NCI-H1694 treated with DMSO at 0.1 percent for 48 hours (cell line): ENCODE measurements around the gene DHRS7B.
"Not testable (repeated sequence)": the region's sequence is repeated elsewhere in the genome, so short reads cannot be mapped to it uniquely, and the experiment has no call there.

ENCODE experiments used
- DNase-seq: peaks from one replicate; lab custom pipeline; 2025; lab: John Stamatoyannopoulos, UW

DHRS7B gene

DNA sequence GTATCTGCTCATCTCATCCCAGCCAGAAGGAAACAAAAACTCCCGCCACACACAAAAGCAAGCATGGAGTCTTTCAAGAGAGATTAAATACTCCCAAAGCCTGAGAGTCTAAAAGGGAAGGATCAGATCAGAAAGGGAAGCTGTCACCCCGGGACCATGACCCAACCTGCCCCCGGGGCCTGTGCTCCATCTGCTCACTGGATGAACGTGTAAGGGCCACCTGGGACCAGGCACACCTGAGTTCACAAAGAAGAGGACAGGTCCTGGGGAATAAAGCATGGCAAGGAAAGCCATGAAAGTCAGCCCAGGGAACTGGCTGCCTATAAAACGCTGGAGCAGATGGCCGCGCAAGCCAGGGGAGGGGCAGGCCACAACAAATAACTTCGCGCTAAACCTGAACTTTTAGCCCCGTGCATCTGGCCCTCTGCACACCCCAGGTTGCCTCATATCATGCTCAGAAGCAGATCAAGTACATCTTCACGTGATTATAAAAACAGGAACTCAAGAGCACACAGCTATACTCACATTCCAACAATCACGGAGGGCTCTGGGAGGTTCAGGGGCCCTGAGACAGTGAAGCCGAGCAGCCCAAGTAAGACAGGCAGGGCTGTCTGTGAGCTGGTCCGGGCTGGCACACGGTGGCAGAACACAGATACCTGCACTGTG, 83.8 kb downstream of the DHRS7B start:
- DNase-seq: peak; percentile 61

DNA sequence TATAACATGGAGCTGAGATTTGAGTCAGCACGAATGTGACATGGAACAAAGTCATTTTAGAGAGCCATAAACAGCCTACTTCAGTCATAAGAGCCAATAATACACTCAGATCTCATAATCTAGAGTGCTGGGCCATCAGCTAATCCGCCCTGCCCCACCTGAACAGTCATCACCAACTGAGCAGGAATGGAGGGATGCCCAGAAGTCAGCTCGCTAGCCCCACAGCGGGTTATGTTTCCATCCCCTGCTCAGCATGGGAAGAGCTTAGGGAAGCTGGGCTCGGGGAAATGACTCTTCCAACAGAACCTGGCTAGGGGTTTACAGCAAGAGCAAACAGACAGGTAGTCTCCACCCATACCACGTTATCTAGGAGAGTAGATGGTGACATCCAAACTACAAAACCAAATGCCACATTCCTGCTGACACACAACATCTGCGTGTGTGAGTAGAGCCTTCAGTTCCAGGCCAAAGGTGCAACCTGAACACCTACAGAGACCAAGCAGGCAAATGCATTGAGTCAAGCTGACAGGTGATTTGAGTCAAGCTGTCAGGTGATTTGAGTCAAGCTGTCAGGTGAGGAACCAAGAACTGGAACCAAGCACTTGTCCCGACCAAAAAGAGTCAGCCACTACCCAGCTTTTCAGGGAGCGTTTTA, 85.2 kb downstream of the DHRS7B start:
- DNase-seq: no peak

DNA sequence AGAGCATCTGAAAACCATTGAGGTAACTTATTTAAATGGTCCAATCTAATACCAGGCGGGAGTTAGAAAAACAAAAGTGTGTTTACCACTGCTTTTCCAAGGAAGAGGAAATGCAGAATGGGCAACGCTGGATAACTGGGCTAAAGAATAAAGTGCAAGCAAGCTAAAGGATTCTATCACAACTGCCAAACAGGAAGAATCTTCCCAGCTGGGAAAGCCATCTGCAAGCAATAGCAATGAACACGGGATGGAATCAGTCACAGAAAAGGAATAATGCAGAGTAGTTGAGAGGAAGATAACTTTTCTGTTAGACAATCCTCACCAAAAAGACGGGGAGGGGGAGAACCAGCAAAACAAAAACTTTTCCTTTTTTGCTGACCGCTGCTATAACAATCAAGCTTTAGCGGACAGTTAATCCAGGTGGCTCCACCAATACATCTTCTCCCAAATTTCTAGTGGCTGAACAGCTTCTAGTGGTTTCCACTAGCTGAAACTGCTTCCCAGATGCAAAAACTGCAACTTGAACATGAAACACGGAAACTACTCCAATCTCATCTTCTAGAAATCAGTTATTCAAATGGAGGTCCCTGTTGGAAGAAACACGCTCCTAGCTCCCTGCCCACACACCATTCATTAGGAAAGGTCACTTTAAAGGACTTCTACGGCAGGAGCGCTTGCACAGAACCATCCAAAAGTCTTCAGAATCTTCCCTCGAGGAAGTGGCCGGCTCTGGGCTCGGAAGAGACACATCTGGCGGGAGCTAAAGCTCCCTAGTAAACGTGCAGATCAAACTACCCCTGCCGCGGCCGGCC, 86.3 kb downstream of the DHRS7B start:
- no peak for DNase-seq

DNA sequence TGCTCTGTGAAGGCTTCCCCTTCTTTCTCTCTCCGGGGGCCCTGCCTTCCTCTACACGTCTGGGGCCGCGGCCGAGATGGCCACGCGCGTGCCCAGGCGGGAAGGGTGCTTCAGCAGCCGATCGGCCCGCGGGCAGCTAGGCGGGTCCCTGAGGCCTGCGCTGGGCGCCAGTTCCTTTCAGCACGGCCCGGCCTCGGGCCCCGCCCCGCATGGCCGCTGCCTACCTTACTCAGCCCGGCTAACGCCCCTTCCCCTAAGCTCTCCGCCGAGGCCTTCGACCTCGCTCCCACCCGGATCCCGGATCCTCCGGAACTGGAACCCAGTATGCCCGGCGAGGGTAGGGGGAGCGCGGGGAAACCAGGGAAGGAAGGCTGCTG, 86.9 kb downstream of the DHRS7B start:
- peak; percentile 53 for DNase-seq

DNA sequence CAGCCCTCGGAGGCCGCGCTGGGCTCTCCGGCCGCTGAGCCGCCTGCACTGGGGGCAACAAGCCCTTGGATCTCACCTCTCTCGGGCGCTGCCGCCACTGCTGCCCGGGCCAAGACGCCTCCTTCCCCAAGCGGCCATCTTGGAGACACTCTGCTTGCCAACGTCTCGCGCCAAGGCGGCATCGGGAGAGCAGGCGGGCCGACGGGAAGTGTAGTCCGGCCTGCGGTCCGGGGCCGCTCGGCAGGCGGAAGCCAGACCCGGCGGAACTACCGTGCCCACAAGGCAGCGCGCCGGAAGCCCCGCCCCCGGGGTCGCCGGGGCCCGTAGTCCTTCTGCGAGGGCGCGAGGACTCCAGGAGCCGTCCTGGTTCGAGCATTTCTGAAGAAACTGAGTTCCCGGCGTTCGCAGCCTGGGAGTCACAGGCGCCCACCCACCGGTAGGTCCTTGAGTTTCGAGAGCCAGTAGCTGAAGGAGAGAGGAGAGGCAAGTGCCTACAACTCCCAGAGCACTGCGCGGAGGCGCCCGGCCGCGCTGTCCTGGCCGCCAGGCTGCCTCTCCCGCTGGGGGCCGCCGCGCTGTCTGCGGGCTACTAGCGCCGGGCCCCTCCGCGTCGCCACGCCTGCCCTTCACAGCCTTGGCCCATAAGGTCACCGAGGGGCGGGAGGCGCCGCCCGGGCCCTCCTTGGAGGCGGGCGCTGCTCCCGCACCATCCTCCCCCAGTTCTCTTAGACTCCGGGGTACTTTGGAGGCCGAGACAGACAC, 87.4 kb downstream of the DHRS7B start, which contains the start of gene TMEM11:
TMEM11 (minus strand) TSS at position 147 of the 762 bp plus-strand sequence; CDS start at position 138, 9 bp downstream.
- peak; percentile 93 for DNase-seq

DNA sequence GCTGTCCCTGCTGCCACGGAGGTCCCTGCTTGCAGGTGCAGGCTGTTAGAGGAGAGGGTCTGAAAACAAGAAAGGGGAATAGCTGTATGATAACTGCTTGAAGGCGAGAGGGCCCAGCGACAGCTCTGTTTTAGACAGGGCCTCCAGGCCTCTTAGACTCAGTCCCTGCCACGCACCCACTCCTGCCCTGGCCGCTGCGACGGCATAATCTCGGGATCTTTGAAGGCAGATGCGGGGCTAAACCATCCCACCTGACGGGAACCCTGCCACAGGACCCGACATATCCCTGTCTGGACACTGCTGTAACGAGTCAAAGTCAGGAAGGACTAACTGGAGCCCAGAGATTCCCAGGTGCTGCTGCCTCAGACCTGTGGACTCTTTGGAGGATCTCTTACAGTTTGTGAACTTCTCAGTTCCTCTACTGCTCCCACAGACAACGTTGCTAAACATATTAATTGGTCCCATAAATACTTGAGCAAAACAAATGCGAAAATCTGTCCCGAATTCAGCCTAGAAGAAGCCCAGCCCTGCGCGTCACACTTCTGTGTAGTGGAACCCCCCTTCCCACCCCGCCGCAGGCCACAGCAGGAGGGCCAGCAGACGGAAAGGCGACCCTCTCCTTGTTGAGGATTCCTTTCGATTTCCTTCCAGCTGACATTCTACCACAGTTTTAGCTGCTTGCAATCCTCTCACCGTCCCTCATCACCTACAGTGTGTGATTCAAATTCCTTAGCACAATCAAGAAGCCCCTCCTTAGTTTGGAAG, 88.2 kb downstream of the DHRS7B start:
- no peak for DNase-seq

DNA sequence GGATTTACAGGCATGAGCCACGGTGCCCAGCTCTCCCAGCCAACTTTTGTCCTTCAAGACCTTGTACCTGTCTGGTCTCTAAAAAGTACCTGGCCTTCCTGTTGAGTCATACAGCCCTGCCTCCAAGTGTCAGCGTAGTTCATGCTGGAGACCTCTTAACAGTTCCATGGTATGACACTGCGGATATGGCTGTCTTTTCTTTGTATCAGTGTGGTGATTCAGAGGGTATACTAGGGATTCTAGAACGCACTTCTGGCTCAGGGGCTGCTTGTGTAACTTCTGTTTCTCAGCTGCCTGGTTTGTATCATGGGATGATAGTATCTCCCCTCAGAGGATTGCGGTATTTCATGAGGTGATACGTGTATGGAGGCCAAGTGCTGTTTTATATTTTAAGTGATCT, 89.2 kb downstream of the DHRS7B start:
- DNase-seq: no peak

DNA sequence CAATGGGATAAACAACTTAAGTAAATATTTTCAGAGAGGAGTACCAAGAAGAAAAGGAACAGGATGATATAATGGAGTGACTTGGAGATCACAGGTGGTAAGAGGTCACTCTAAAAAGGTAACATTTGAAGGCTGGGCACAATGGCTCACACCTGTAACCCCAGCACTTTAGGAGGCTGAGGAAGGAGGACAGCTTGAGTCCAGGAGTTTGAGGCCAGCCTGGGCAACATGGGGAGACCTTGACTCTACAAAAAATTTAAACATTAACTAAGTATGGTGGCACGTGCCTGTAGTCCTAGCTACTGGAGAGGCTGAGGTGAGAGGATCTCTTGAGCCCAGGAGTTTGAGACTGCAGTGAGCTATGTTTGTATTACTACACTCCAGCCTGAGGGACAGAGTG, 90.6 kb downstream of the DHRS7B start:
- DNase-seq: no peak

DNA sequence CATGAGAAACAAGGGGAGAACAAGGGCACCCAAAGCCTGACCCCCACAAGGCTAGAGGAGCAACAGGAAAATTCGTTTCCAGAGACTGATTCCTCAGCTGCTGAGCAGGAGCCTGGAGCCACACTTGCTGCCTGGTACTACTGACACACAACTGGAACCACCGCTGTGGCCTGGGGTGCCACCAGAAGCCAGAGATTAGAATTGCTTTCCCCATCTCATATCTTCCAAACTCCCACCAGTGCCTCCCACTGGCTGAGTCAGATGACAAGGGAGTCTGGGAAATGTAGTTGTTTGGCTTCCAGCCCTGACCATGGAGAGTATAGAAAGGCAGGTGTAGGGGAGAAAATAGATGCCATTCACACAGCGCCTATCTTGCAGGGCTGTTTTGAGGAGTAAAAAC, 91.3 kb downstream of the DHRS7B start:
- DNase-seq: no peak

DNA sequence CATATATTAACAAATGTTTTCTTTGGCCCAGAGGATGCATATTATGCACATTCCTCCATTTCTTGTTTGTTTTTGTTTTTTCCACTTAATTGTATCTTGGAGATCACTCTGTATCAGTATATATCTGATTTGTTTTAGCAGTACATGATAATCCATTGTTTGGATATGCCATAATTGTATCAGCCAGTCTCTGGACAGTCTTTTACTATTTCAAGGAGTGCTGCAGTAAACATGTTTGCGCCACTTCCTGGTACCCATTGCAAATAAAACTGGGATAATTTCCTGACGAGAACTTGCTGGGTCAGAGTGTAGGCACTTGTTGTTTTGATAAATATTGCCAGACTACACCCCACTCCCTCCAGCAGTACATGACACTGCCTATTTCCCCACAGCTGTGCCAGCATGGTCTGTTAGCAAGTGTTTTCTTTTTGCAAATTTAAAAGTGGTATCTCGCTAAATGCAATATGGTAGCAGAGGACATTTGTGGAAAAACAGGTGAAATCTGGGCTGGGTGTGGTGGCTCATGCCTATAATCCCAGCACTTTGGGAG, 92.1 kb downstream of the DHRS7B start:
- no peak for DNase-seq

DNA sequence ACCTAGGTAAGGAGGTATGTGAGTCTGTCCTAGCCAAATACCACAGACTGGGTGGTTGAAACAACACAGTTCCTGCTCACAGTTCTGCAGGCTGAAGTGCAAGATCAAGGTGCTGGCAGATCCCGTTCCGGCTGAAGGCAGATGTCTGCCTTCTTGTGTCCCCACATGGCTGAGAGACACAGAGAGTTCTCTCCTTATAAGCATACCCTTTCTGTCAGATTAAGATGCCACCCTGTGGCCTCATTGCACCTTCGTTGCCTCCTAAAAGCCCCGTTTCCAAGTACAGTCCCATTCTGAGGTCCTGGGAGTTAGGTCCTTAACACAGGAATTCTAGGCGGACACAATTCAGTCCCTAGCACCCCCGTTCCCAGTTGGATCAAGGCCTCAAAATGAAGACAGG, 96.3 kb downstream of the DHRS7B start:
- no peak for DNase-seq

DNA sequence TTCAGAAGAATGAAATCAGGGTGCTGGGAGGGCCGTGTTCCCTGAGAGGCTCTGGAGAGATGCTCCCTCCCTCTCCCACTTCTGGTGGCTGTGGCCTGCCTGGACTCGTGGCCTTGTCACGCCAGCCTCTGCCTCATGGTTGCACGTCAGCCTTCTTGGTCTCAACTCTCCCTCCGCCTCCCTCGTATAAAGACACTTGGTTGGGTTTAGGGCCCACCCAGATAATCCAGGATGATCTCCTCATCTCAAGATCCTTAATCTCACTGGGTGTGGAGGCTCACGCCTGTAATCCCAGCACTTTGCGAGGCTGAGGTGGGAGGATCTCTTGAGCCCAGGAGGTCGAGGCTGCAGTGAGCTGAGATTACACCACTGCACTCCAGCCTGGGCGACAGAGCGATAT, 100.5 kb downstream of the DHRS7B start:
- not testable (repeated sequence) for DNase-seq

DNA sequence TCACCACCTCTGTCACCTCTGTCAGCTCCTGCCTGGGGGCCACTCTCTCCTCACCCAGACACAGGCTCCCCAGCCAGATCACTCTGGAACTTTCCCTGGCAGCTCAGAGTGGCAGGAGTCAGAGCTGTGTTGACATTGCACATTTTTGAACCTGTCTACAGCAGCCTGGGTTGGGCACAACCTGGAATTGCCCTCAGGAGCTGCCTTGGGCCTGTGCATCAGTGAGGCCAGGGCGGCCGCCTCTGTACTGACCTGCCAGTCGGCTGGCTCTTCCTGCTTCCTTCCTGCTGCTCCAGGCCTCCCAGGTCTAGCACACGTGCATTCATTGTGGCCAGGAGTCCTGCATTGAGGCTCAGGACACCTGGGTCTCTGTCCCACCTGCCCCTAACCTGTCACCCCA, 101.3 kb downstream of the DHRS7B start:
- no peak for DNase-seq

DNA sequence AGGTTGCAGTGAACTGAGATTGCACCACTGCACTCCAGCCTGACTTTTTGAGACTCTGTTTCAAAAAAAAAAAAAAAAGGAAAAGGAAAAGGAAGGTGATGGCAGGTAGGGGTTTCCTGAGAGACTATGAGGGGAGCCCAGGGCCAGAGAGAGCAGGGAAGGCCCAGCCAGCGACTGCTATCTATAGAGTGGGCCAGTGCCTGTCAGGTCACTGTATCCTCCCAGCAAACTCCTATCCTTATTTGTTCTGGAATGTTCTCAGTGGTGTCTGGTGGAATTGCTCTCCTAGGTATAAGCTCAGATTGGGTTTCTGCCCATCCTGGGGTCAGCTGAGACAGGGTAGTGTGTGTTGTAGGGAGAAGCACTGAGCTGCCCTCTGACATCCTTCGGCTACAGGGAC, 102.1 kb downstream of the DHRS7B start:
- no peak for DNase-seq

DNA sequence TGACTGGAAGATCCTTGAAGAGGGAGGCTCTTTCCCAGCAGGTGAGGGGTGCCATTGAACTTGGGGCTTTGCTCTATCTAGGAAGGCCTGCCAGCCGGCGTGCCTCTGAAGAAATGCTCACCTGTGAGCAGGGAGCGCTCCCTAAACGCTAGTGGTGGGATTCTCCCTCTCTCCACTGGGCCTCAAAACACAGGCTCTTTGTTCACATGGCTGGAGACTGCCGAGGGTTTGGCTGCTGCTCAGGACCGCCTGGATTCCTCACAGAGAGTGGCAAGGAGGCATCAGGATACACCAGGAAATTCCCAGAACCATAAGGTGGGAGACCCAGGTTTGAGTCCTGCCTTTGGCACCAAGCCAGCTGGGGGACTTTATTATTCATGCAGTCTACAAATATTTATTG, 104.8 kb downstream of the DHRS7B start:
- DNase-seq: no peak

DNA sequence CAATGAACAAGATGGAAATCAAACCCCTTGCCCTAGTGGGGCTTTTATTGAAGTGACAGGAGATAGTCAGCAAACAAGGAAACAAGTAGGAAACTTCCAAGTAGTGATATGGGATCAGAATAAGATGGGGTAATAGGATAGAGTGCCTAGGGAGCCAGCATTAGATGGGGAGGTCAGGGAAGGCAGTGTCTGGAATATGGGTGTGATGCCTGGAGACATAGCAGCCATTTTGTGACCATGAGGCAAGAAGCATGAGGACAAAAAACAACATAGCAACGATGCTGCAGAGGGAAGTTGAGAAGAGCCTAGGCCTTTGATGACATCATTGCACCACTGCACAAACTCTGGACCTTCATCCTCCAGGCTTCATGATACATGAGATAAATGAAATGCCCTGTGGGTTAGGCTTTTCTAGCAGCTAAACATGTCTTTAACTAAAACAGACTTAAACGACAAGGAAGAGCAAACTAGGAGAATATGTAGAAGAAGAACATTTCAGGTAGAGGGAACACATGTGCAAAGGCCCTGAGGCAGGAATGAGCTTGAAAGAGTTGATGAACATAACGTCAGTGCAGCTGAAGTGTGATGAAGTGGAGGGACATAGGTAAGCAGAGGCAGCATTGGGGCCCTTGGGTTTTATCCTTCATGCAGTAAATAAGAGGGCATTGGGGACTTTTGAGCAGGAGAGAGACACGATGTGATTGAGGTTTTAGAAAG, 105.4 kb downstream of the DHRS7B start:
- DNase-seq: no peak

DNA sequence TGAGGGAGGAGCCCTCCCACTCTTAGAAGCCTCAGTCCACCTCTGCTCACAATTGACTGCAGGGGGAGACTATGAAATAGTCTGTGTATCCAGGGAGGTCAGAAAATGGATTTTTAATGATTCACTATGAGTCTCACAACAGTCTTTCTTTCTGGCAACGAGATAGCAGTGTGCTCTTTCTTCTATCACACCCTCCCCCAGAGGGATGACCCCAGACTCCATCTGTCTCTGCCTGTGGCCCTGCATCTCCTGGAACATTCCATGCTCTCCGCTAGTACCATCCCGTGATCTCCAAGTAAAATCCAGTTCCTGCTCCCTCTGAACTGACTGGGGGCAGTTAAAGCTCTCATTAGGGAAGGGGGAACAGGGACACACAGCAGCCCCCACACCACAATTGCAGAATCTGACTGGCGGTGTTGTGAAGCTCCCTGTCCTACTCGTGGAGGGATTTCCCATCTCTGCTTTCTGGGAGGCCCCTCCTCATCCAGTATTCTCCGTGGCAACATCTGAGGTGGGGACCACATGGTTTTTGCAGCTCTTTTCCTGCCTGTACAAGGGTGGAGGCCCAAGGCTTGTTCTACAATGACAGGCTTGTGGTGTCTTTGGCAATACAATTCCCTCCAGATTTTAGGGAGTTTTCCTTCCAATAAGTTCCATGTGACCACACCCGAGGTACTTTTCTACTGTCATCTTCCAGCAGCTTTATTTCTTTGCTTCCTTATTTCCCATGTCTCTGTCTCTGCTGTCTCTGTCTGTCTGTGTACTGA, 107.0 kb downstream of the DHRS7B start:
- DNase-seq: no peak

DNA sequence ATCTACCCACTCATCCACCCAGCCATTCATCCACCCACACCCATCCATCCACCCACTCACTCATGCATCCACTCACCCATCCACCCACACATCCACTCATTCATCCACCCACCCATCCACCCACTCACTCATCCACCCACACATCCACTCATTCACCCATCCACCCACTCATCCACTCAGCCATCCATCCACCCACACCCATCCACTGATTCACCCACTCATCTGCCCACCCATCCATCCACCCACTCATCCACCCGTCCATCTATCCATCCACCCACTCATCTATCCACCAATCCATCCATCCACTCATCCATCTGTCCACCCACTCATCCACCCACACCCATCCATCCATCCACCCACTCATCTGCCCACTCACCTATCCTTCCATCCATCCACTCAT, 109.2 kb downstream of the DHRS7B start:
- DNase-seq: no peak

DNA sequence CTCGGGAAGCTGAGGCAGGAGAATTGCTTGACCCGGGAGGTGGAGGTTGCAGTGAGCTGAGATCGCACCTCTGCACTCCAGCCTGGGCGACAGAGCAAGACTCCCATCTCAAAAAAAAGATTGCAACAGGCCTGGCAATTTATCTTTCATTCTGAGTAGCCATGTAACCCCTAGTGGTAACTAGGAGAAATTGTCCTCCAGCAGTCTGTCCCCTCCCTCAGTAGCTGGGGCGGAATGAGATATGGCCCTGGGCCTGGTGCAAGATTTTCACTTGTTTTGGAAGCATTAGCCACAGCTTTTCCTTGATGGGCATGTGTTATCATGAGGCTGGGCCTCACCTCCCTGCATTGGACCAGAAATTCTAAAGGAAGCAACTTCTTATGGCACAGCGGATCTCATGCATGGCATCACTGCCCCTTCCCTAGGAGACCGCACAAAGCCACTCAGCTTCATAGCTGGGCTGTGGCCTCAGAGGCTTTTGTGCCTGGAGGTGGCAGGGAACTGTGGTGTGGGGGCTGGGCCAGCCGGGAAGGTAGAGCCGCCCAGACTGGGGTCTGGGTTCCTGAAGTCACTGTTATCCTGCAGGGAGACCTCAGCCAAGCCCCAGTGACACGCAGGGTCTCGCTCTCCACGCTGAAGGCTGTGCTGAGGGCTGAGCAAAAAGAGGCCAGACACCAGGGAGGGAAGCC, 113.1 kb downstream of the DHRS7B start:
- peak; percentile 30 for DNase-seq
